ENCODE measurements around the gene CDK15. TPM values are rescaled to one million over a fixed set of nuclear protein-coding genes. Genes with fewer than 3 reads are reported as not detected.

Gene CDK15
- total and polyA plus RNA-seq, 9 of the 15 experiments (the other 6 are each of a cell fraction or from before 2014, with no cell fraction given) = not detected

GRCh38 chr2:201924453-201924852 lies 118.1 kb downstream of the CDK15 start:
- Histone ChIP-seq H3K9ac (ENCODE audit: insufficient read depth in 1 of 2, low read depth in 2 of 2, low read length in 2 of 2) (no peak overlapping the region), H4K20me1 (replicated peaks; ENCODE audit: control insufficient read depth, insufficient read depth, low read length) (no peaks in the 10 kb centered on the region)

More at GRCh38 chr2:201924453-201924852, 118.1 kb downstream of the CDK15 start:
- ChIA-PET POLR2A (no interaction called here), CTCF (ENCODE audit: low intra/inter-chr PET ratio) (no interaction called here)
- intact Hi-C loops (cut with micrococcal nuclease) = no loop called here
- Histone ChIP-seq H3K4me2 (ENCODE audit: insufficient read depth, low read length) (no peak overlapping the region), H3K79me2 (ENCODE audit: control insufficient read depth, insufficient read depth, low read length) (no peaks in the 10 kb centered on the region), H3K9me3 (replicated peaks; ENCODE audit: control insufficient read depth, insufficient read depth, low read depth, low read length) (no peaks in the 10 kb centered on the region), H3K4me3 (no peak overlapping the region), H3K27ac (ENCODE audit: extremely low read depth, low read depth, low read length) (no peak overlapping the region), H3K36me3 (ENCODE audit: control insufficient read depth, insufficient read depth, low read length) (no peaks in the 10 kb centered on the region), H3K27me3 (ENCODE audit: control insufficient read depth in 2 of 2, insufficient read depth in 2 of 2, low read length in 2 of 2) (peaks cover 5 to 29% of the 10 kb centered on the region in 2 experiments; a peak in 2 of 5 replicates), H2AFZ (ENCODE audit: low read depth, low read length) (no peak overlapping the region), H3K9me1 (ENCODE audit: control insufficient read depth, insufficient read depth, low read length) (no peaks in the 10 kb centered on the region), H3K4me1 (replicated peaks in 1 of 2; ENCODE audit: control insufficient read depth in 2 of 2, insufficient read depth in 2 of 2, low read length in 2 of 2) (no peaks in the 10 kb centered on the region)
- no peak for DNase-seq (ENCODE audit: extremely low read depth in 1 of 4, low spot score in 3 of 4)
- no peak for FAIRE-seq
- 0% methylated on average over 5 of the region's 5 CpGs for WGBS (ENCODE audit: insufficient coverage, low coverage, missing lambda C conversion rate)
- no TSS peak for BruUV-seq (replicated peaks)
- in situ Hi-C loops (cut with MboI) = no loop called here
- TF ChIP-seq KLF10 (CRISPR knock-in tag; IDR thresholded peaks at IDR 0.05) = no peak
- TF ChIP-seq CHD2 (IDR thresholded peaks at IDR 0.05; ENCODE audit: low read depth, low read length) = no peak
- no peak for TF ChIP-seq ZNF785 (CRISPR knock-in tag; IDR thresholded peaks at IDR 0.05)
- no peak for TF ChIP-seq SRF (CRISPR knock-in tag; IDR thresholded peaks at IDR 0.05)
- no peak for TF ChIP-seq UBTF (IDR thresholded peaks at IDR 0.05; ENCODE audit: borderline replicate concordance in 1 of 2, low read depth in 2 of 2, low read length in 2 of 2)
- ATAC-seq = no peak

Data from K562 (cell line).